Neural progenitor cell (in vitro differentiated cells): ENCODE results near the gene LZTS3. TPM values are rescaled to one million over a fixed set of nuclear protein-coding genes. Genes with fewer than 3 reads are reported as not detected.
"Not testable (repeated sequence)": the region's sequence is repeated elsewhere in the genome, so short reads cannot be mapped to it uniquely, and the experiment has no call there.

Experiments
- DNase-seq: peaks from one replicate; pipeline ENCODE4 v3.0.0-alpha.2; 2016; ENCODE audit warnings: low spot score
- H2AFZ ChIP-seq: fragments of 200-600 bp; sonication (generic); replicated peaks from 2 replicates; pipeline ENCODE4 v1.6.1; 2016; ENCODE audit warnings: antibody characterized with exemption
- H3F3A ChIP-seq: fragments of 200-600 bp; sonication (generic); 2 replicates; pipeline ENCODE4 v1.6.1; 2016; ENCODE audit warnings: antibody characterized with exemption, low read depth
- H3K27ac ChIP-seq: fragments of 200-600 bp; sonication (generic); 2 replicates; pipeline ENCODE4 v1.5.1; 2016; ENCODE audit warnings: mild to moderate bottlenecking
- H3K27me3 ChIP-seq: fragments of 200-600 bp; sonication (generic); 2 replicates; pipeline ENCODE4 v1.6.1; 2016; ENCODE audit warnings: mild to moderate bottlenecking, moderate library complexity
- H3K36me3 ChIP-seq: fragments of 200-600 bp; sonication (generic); 2 replicates; pipeline ENCODE4 v1.5.1; 2016
- H3K4me1 ChIP-seq: fragments of 200-600 bp; sonication (generic); 2 replicates; pipeline ENCODE4 v1.6.1; 2016; ENCODE audit warnings: mixed run types
- H3K4me2 ChIP-seq: fragments of 200-600 bp; sonication (generic); 2 replicates; pipeline ENCODE4 v1.6.1; 2016
- H3K4me3 ChIP-seq: fragments of 200-600 bp; sonication (generic); 2 replicates; pipeline ENCODE4 v1.5.1; 2016
- H3K79me2 ChIP-seq: fragments of 200-600 bp; sonication (generic); 2 replicates; pipeline ENCODE4 v1.6.1; 2016; ENCODE audit warnings: low read depth
- H3K9ac ChIP-seq: fragments of 200-600 bp; sonication (generic); 2 replicates; pipeline ENCODE4 v1.6.1; 2016
- H3K9me3 ChIP-seq: fragments of 200-600 bp; sonication (generic); 2 replicates; pipeline ENCODE4 v1.5.1; 2016; ENCODE audit warnings: low read depth
- H4K20me1 ChIP-seq: fragments of 200-600 bp; sonication (generic); 2 replicates; pipeline ENCODE4 v1.6.1; 2016; ENCODE audit warnings: low read depth
- H3K27ac Mint-ChIP-seq: 3 replicates; pipeline ENCODE4 v1.8.0; 2021; ENCODE audit warnings: mixed read lengths
- H3K27me3 Mint-ChIP-seq: 2 replicates; pipeline ENCODE4 v1.8.0; 2022; ENCODE audit warnings: low read depth, mild to moderate bottlenecking, inconsistent platforms, moderate library complexity, mixed read lengths; ENCODE audit not compliant: insufficient read depth
- H3K36me3 Mint-ChIP-seq: 3 replicates; pipeline ENCODE4 v1.8.0; 2021; ENCODE audit warnings: mixed read lengths
- H3K4me1 Mint-ChIP-seq: 3 replicates; pipeline ENCODE4 v1.8.0; 2021; ENCODE audit warnings: mixed read lengths
- H3K4me3 Mint-ChIP-seq: 3 replicates; pipeline ENCODE4 v1.8.0; 2021; ENCODE audit warnings: mild to moderate bottlenecking, moderate library complexity, mixed read lengths
- H3K9me3 Mint-ChIP-seq: 3 replicates; pipeline ENCODE4 v1.8.0; 2020; ENCODE audit warnings: mixed read lengths
- EZH2 ChIP-seq: fragments of 200-600 bp; sonication (generic); IDR thresholded peaks from 2 replicates; pipeline ENCODE4 v1.6.1; 2017; ENCODE audit warnings: antibody characterized with exemption, mild to moderate bottlenecking, moderate library complexity
- EZH2phosphoT487 ChIP-seq: fragments of 200-600 bp; sonication (generic); IDR thresholded peaks from 2 replicates; pipeline ENCODE4 v1.6.1; 2017; ENCODE audit warnings: antibody characterized with exemption
- total RNA-seq: library from RNA; depleted of rRNA; stranded (reverse); fragments of >200 nt; gene quantifications from 2 replicates; pipeline ENCODE4 v1.2.3, GENCODE V29; 2015; ENCODE audit warnings: low replicate concordance
- TF ChIP-seq, protein P1 (sequence below): fragments of 200-600 bp; sonication (generic); IDR thresholded peaks from 2 replicates; pipeline ENCODE4 v1.5.1; 2017; ENCODE audit warnings: antibody characterized with exemption, mild to moderate bottlenecking

The LZTS3 gene
- total RNA-seq, 1 donor from 2014 or later: 3.7 TPM

DNA sequence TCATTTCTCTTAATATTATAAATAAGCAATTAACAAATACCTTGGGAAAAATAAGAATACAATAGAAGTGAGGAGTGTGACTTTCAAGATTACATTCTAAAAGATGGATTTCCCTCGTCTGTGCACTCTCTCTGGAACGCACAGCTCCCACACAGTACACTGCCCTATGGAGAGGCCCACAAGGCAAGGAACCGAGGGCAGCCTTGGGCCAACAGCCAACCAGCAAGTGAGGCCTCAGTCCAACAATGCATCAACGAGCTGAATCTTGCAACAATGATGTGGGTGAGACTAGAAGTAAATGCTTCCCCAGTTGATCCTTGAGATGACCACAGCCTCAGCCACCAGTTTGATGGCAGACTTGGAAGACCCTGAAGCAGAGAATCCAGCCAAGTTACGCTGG lies 54.3 kb downstream of the LZTS3 start:
- Mint-ChIP-seq H3K36me3 (peaks cover 30% of the 10 kb centered on the region), H3K27ac (no peak overlapping the region), H3K4me1 (peaks cover 3% of the 10 kb centered on the region), H3K4me3 (no peak overlapping the region), H3K27me3 (peaks cover 2% of the 10 kb centered on the region), H3K9me3 (peaks cover 18% of the 10 kb centered on the region)
- H3K9me3 ChIP-seq: no peaks in the 10 kb centered on the region
- H4K20me1 ChIP-seq: peaks cover 6% of the 10 kb centered on the region
- H3K4me3 ChIP-seq: no peak overlapping the region
- TF ChIP-seq, protein P1, sequence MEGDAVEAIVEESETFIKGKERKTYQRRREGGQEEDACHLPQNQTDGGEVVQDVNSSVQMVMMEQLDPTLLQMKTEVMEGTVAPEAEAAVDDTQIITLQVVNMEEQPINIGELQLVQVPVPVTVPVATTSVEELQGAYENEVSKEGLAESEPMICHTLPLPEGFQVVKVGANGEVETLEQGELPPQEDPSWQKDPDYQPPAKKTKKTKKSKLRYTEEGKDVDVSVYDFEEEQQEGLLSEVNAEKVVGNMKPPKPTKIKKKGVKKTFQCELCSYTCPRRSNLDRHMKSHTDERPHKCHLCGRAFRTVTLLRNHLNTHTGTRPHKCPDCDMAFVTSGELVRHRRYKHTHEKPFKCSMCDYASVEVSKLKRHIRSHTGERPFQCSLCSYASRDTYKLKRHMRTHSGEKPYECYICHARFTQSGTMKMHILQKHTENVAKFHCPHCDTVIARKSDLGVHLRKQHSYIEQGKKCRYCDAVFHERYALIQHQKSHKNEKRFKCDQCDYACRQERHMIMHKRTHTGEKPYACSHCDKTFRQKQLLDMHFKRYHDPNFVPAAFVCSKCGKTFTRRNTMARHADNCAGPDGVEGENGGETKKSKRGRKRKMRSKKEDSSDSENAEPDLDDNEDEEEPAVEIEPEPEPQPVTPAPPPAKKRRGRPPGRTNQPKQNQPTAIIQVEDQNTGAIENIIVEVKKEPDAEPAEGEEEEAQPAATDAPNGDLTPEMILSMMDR: no peak
- TF ChIP-seq EZH2 (no peak), EZH2phosphoT487 (no peak)
- H2AFZ ChIP-seq: no peak overlapping the region
- no peaks in the 10 kb centered on the region for H3K79me2 ChIP-seq
- H3K27me3 ChIP-seq: no peaks in the 10 kb centered on the region
- no peak overlapping the region for H3K4me2 ChIP-seq
- no peaks in the 10 kb centered on the region for H3K4me1 ChIP-seq
- no peak overlapping the region for H3K9ac ChIP-seq
- H3F3A ChIP-seq: peaks cover 2% of the 10 kb centered on the region
- H3K27ac ChIP-seq: no peak overlapping the region
- DNase-seq: no peak
- H3K36me3 ChIP-seq: peaks cover 3% of the 10 kb centered on the region

DNA sequence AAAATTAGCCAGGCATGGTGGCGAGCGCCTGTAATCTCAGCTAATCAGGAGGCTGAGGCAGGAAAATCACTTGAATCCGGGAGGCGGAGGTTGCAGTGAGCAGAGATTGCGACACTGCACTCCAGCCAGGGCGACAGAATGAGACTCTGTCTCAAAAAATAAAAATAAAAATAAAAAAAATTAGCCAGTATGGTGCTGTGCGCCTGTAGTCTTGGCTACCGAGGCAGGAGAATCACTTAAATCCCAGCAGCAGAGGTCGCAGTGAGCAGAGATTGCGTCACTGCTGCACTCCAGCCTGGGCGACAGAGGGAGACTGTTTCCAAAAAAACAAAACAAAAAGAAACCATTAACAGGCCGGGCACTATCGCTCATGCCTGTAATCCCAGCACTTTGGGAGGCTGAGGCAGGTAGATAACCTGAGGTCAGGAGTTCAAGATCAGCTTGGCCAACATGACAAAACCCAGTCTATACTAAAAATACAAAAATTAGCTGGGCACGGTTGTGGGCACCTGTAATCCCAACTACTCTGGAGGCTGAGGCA lies 55.4 kb downstream of the LZTS3 start:
- H3K36me3 Mint-ChIP-seq: peaks cover 29% of the 10 kb centered on the region
- H3K9me3 ChIP-seq, H3K4me3 ChIP-seq, H3K79me2 ChIP-seq, H3K27ac Mint-ChIP-seq, H3K4me3 Mint-ChIP-seq, H3K27me3 ChIP-seq, H2AFZ ChIP-seq, H3F3A ChIP-seq, H3K27me3 Mint-ChIP-seq, H3K9me3 Mint-ChIP-seq, H3K4me1 ChIP-seq, H3K4me2 ChIP-seq, H4K20me1 ChIP-seq, H3K9ac ChIP-seq, H3K4me1 Mint-ChIP-seq, H3K36me3 ChIP-seq, H3K27ac ChIP-seq: not testable (repeated sequence)
- TF ChIP-seq, protein P1: peak; percentile 64
- peak; percentile 72 for DNase-seq

DNA sequence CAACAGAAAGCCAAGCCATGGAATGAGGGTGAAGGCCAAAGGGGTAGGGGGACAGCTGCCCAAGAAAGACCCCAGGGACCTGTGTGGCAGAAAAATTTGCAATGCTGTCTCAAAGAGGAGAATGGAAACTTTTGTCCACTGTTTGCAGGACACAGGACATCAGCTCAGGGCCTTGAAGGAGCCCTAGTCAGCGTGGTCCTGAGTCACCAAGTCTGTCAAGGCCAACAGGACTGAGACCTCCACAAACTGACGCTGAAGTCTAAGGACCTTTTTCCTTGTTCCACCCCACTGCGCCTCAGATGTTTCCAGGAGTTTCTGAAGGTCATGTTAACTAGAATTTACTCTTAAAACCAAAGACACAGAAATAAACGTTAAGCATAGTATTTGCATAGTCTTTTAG lies 57.0 kb downstream of the LZTS3 start:
- Histone ChIP-seq H3K9me3 (no peaks in the 10 kb centered on the region), H3K9ac (no peak overlapping the region), H3K79me2 (no peaks in the 10 kb centered on the region), H3K36me3 (no peaks in the 10 kb centered on the region), H3K4me2 (no peak overlapping the region), H2AFZ (no peak overlapping the region), H3F3A (peaks cover 7% of the 10 kb centered on the region), H3K4me3 (no peak overlapping the region), H3K27me3 (no peaks in the 10 kb centered on the region), H4K20me1 (peaks cover 6% of the 10 kb centered on the region), H3K27ac (no peak overlapping the region), H3K4me1 (no peaks in the 10 kb centered on the region)
- Mint-ChIP-seq H3K27me3 (peaks cover 6% of the 10 kb centered on the region), H3K36me3 (peaks cover 18% of the 10 kb centered on the region), H3K27ac (no peak overlapping the region), H3K4me3 (no peak overlapping the region), H3K4me1 (peaks cover 7% of the 10 kb centered on the region), H3K9me3 (no peaks in the 10 kb centered on the region)
- DNase-seq: no peak
- no peak for TF ChIP-seq EZH2phosphoT487

DNA sequence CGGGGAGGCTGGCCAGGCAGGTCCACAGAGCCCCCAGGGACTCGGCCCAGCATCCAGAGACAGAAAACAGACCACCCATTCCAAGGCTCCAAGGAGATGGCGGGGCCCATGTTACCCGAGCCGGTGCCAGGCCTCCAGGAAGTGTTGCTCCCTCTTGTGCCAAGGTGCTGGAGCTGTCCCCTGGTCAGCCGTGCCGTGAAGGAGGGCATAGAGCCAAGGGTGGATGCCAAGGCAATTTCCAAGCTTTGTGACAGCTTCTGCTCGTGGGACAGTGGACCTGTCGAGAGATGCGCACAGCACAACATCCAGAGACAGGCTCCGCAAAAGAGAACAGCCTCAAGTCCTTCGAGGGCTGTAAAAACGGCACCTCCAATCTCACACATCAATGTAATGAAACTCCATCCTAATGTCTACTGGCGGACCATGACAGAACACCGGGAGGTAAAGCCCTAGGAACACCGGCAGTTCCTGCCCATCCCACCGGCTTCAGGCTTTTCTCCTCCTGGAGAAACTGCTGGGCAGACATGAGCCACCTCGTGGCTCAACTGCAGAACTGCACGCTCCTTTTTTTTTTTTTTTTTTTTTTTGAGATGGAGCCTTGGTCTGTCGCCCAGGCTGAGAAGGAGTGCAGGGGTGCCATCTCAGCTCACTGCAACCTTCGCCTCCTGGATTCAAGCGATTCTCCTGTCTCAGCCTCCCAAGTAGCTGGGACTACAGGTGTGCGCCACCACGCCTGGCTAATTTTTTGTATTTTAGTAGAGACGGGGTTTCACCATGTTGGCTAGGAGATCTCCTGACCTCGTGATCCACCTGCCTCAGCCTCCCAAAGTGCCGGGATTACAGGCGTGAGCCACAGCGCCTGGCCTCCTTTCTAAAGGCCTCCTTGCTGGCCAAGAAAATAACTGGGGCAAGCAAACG lies 57.9 kb downstream of the LZTS3 start:
- peaks cover 6% of the 10 kb centered on the region for H3K27me3 Mint-ChIP-seq
- DNase-seq: peak; percentile 82
- H3K27ac Mint-ChIP-seq: no peak overlapping the region
- H3K4me1 Mint-ChIP-seq: peaks cover 7% of the 10 kb centered on the region
- Histone ChIP-seq H4K20me1 (peaks cover 6% of the 10 kb centered on the region), H3F3A (peaks cover 7% of the 10 kb centered on the region), H3K4me3 (no peak overlapping the region), H2AFZ (no peak overlapping the region), H3K79me2 (no peaks in the 10 kb centered on the region), H3K27ac (no peak overlapping the region), H3K36me3 (no peaks in the 10 kb centered on the region), H3K4me2 (no peak overlapping the region), H3K4me1 (no peaks in the 10 kb centered on the region), H3K9ac (no peak overlapping the region), H3K27me3 (no peaks in the 10 kb centered on the region), H3K9me3 (no peaks in the 10 kb centered on the region)
- peaks cover 11% of the 10 kb centered on the region for H3K36me3 Mint-ChIP-seq
- no peak overlapping the region for H3K4me3 Mint-ChIP-seq
- TF ChIP-seq, protein P1: peak; percentile 69
- no peak for TF ChIP-seq EZH2
- no peaks in the 10 kb centered on the region for H3K9me3 Mint-ChIP-seq
